Thyroid gland (tissue), 4 donors: ENCODE data around the gene REN. TPM values are rescaled to one million over a fixed set of nuclear protein-coding genes. Genes with fewer than 3 reads are reported as not detected.

ENCODE experiments used
- DNase-seq, 2 donors: peaks; one replicate each; pipeline ENCODE4 v3.0.0-alpha.2; 2019
- H3K27ac ChIP-seq, 3 donors: fragments of 200-600 bp; sonication (generic); 1 replicate in 2 of 3; 2 replicates in 1 of 3; pipeline ENCODE4 v1.5.1; 2016 to 2019; ENCODE audit warnings: mild to moderate bottlenecking in 1 of 3, moderate library complexity in 1 of 3
- H3K27me3 ChIP-seq: fragments of 200-600 bp; sonication (generic); one replicate; pipeline ENCODE4 v1.5.1; 2019
- H3K36me3 ChIP-seq, 2 donors: fragments of 200-600 bp; sonication (generic); one replicate each; pipeline ENCODE4 v1.5.1; 2016 to 2019
- H3K4me1 ChIP-seq, 2 donors: fragments of 200-600 bp; sonication (generic); one replicate each; pipeline ENCODE4 v1.5.1; 2017 to 2019
- H3K4me3 ChIP-seq, 3 donors: fragments of 200-600 bp; sonication (generic); replicated peaks in 1 of 3; 1 replicate in 2 of 3; 2 replicates in 1 of 3; pipeline ENCODE4 v1.5.1; 2016; ENCODE audit warnings: mild to moderate bottlenecking in 1 of 3
- H3K9me3 ChIP-seq: fragments of 200-600 bp; sonication (generic); one replicate; pipeline ENCODE4 v1.5.1; 2017
- CTCF ChIP-seq, 6 experiments: fragments of 200-600 bp in 3 of 6; fragments of 450-650 bp in 3 of 6; sonication (generic) in 3 of 6; IDR thresholded peaks; one replicate each; pipeline ENCODE4 v1.5.1; 2016 to 2019; ENCODE audit warnings: antibody characterized with exemption in 6 of 6, mild to moderate bottlenecking in 2 of 6, inconsistent platforms in 1 of 6, moderate library complexity in 1 of 6
- POLR2A ChIP-seq, 2 donors: fragments of 450-650 bp; IDR thresholded peaks; one replicate each; pipeline ENCODE4 v1.6.1; 2017; ENCODE audit warnings: antibody characterized with exemption in 2 of 2, mild to moderate bottlenecking in 2 of 2, moderate library complexity in 1 of 2
- WGBS, 2 donors: methylation state at CpG; one replicate each; pipeline ENCODE4 v1.1.5; 2017; 5-methylcytosine and 5-hydroxymethylcytosine counted together
- intact Hi-C: fragments of 100-400 bp; cut with DNase I; formaldehyde crosslinking; loops from one replicate; pipeline ENCODE4 v1.15.1; 2023
- total RNA-seq, 4 donors: library from RNA; depleted of rRNA; stranded (reverse); fragments of >200 nt; gene quantifications; one replicate each; pipeline ENCODE4 v1.2.3, GENCODE V29; 2016

REN gene
- total RNA-seq, 4 donors from 2014 or later: not detected

DNA sequence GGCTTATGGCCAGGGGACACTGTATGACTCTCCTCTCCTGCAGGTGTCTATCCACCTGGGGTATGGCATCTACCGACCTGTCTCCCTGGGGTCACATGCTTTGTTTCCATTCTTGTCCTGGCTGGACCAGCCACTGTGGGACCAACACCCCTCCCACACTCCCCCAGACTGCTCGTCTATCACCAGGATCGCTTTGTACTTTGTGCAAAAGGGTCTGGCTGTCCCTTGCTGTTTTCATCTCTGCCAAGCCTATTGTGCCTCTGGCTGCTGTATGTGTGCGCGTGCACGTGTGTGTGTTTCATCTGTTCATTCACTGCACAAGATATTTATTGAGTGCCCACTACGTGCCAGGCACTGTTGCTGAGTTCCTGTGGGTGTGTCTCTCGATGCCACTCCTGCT is 39.8 kb downstream of the REN start:
- 75 to 80% methylated on average over 8 of the region's 8 CpGs for WGBS, 2 donors
- TF ChIP-seq CTCF (IDR thresholded peaks at IDR 0.05) (no peak), POLR2A (IDR thresholded peaks at IDR 0.05) (no peak)
- Histone ChIP-seq H3K4me3 (no peak overlapping the region), H3K36me3 (peaks cover 33 to 35% of the 10 kb centered on the region in 2 donors), H3K4me1 (peaks cover 35 to 39% of the 10 kb centered on the region in 2 donors), H3K9me3 (no peaks in the 10 kb centered on the region), H3K27me3 (no peaks in the 10 kb centered on the region), H3K27ac (no peak overlapping the region)
- no peak for DNase-seq
- intact Hi-C loops: loop anchor here (5.0 kb wide), 2 partner anchors 39 to 264 kb away; partner anchors contain the start of gene SNRPE

DNA sequence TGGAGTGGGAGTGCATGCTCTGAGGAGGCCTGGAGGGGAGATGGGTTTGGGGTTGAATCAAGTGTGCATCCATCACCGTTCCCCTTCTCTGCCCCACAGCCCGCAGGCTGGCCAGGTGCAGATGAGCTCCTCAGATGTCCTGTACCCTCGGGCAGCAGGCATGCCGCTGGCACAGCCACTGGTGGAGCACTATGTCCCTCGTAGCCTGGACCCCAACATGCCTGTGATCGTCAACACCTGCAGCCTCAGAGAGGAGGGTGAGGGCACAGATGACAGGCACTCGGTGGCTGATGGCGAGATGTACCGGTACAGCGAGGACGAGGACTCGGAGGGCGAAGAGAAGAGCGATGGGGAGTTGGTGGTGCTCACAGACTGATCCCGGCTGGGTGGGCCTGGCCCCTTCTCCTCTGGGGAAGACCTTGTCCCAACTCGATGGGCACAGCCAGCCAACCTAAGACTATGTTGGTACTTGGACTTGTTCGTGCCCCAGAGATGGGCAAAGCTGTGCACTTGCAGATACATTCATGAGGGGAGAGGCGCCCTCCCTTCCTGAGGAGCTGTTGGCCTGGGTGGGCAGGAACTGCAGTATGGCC is 40.3 kb downstream of the REN start:
- TF ChIP-seq POLR2A (IDR thresholded peaks at IDR 0.05) (no peak), CTCF (IDR thresholded peaks at IDR 0.05) (no peak)
- Histone ChIP-seq H3K4me1 (peaks cover 31 to 34% of the 10 kb centered on the region in 2 donors), H3K27me3 (no peaks in the 10 kb centered on the region), H3K36me3 (peaks cover 33 to 35% of the 10 kb centered on the region in 2 donors), H3K9me3 (no peaks in the 10 kb centered on the region), H3K27ac (no peak overlapping the region), H3K4me3 (no peak overlapping the region)
- DNase-seq: no peak
- 92 to 95% methylated on average over 17 of the region's 18 CpGs for WGBS, 2 donors
- intact Hi-C loops: loop anchor here (5.0 kb wide), 2 partner anchors 39 to 264 kb away; partner anchors contain the start of gene SNRPE

DNA sequence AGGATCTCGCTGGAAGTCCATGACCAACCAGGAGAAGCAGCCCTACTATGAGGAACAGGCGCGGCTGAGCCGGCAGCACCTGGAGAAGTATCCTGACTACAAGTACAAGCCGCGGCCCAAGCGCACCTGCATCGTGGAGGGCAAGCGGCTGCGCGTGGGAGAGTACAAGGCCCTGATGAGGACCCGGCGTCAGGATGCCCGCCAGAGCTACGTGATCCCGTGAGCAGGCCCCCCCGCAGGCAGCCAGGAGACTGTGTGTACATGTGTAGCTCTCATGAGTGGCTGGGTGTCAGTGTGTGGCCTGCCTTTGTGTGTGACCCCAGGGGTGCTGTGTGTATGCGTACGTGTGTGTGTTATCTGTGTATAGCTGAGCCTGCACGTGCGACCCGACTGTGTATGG is 41.5 kb downstream of the REN start:
- H3K4me3 ChIP-seq: no peak overlapping the region
- intact Hi-C loops: loop anchor here (5.0 kb wide), 2 partner anchors 37 to 262 kb away; partner anchors contain the start of gene SNRPE
- no peak for TF ChIP-seq POLR2A (IDR thresholded peaks at IDR 0.05)
- TF ChIP-seq CTCF (IDR thresholded peaks at IDR 0.05): no peak
- DNase-seq: no peak
- no peaks in the 10 kb centered on the region for H3K27me3 ChIP-seq
- no peak overlapping the region for H3K27ac ChIP-seq
- 93 to 94% methylated on average over 15 to 22 of the region's 22 CpGs for WGBS, 2 donors
- H3K4me1 ChIP-seq: peaks cover 18 to 21% of the 10 kb centered on the region in 2 donors
- H3K36me3 ChIP-seq: peaks cover 33 to 35% of the 10 kb centered on the region in 2 donors
- no peaks in the 10 kb centered on the region for H3K9me3 ChIP-seq

GRCh38 chr1:204123376-204123775 is 42.8 kb downstream of the REN start:
- Histone ChIP-seq H3K4me3 (no peak overlapping the region), H3K27ac (no peak overlapping the region), H3K9me3 (no peaks in the 10 kb centered on the region), H3K36me3 (peaks cover 33 to 37% of the 10 kb centered on the region in 2 donors), H3K4me1 (peaks cover 9% of the 10 kb centered on the region in 2 donors), H3K27me3 (no peaks in the 10 kb centered on the region)
- TF ChIP-seq CTCF (IDR thresholded peaks at IDR 0.05): peak in 1 of 6 experiments; percentile 23
- TF ChIP-seq POLR2A (IDR thresholded peaks at IDR 0.05): no peak
- 77 to 81% methylated on average over 9 of the region's 9 CpGs for WGBS, 2 donors
- intact Hi-C loops: no loop called here
- DNase-seq: no peak

DNA sequence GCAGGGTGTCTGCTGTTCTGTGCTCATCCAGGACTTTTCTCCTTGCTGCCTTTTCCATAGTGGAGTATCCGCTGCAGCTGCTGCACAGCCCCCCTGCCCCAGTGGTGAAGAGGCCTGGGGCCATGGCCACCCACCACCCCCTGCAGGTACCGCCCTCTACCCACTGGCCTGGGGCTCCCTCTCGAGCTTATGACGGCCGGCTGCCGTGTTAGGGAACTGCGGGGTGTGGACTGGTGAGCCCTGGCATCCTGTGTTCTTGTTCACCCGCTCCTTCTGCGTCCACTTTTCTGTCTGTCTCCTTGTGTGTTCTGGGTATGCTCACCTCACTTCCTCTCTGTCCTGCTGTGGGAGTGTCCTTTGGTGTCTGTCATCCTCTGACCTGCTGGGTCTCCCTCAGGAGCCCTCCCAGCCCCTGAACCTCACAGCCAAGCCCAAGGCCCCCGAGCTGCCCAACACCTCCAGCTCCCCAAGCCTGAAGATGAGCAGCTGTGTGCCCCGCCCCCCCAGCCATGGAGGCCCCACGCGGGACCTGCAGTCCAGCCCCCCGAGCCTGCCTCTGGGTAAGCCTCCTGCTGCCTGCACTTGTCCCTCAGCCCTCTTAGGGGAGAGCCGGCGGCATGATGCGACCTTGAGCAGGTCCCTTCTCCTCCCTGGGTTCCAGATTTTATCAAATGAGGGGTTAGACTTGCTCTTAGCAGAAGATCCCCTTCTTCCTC is 44.1 kb downstream of the REN start:
- intact Hi-C loops: no loop called here
- WGBS, 2 donors: 90 to 93% methylated on average over 16 to 17 of the region's 17 CpGs
- H3K9me3 ChIP-seq: no peaks in the 10 kb centered on the region
- no peaks in the 10 kb centered on the region for H3K27me3 ChIP-seq
- no peak for DNase-seq
- peaks cover 35 to 49% of the 10 kb centered on the region in 2 donors for H3K36me3 ChIP-seq
- TF ChIP-seq POLR2A (IDR thresholded peaks at IDR 0.05) (no peak), CTCF (IDR thresholded peaks at IDR 0.05) (no peak)
- peaks cover 3 to 4% of the 10 kb centered on the region in 2 donors for H3K4me1 ChIP-seq
- H3K27ac ChIP-seq: no peak overlapping the region
- H3K4me3 ChIP-seq: no peak overlapping the region
